ENCODE data around the gene SLC25A40.

SLC25A40 gene

DNA sequence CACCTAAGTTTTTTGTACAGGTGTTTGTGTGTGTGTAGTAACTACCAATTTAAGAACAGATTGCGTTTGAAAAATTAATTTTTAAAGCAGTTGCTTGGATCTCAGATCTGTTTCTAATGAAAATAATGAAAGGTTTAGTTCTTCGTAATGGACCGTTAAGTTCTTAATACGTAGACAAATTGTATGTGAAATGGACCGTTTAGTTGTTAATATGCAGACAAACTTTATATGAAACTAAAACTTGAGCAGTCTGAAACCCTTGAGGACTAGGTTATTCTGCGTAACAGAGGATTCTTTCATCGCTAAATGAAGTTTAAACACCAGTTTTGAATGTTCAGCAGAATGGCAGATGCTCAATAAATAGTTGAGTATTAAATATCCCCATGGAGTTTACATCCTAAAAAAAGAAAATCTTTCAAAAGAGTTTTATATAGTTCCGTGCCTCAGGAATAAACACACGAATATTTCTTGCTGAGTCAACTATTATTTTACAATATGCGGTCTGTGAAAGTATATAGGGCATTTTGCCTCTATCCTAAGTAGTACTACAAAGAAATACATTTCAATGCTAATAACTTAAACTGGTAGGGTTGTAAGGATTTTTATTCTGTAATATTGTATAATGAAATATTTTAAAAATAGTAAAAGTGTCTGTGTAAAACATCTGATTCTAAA is 1.3 kb upstream of the SLC25A40 start:
- TF ChIP-seq, protein P1, sequence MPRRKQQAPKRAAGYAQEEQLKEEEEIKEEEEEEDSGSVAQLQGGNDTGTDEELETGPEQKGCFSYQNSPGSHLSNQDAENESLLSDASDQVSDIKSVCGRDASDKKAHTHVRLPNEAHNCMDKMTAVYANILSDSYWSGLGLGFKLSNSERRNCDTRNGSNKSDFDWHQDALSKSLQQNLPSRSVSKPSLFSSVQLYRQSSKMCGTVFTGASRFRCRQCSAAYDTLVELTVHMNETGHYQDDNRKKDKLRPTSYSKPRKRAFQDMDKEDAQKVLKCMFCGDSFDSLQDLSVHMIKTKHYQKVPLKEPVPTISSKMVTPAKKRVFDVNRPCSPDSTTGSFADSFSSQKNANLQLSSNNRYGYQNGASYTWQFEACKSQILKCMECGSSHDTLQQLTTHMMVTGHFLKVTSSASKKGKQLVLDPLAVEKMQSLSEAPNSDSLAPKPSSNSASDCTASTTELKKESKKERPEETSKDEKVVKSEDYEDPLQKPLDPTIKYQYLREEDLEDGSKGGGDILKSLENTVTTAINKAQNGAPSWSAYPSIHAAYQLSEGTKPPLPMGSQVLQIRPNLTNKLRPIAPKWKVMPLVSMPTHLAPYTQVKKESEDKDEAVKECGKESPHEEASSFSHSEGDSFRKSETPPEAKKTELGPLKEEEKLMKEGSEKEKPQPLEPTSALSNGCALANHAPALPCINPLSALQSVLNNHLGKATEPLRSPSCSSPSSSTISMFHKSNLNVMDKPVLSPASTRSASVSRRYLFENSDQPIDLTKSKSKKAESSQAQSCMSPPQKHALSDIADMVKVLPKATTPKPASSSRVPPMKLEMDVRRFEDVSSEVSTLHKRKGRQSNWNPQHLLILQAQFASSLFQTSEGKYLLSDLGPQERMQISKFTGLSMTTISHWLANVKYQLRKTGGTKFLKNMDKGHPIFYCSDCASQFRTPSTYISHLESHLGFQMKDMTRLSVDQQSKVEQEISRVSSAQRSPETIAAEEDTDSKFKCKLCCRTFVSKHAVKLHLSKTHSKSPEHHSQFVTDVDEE (CRISPR knock-in tag; IDR thresholded peaks at IDR 0.05) = no peak
- TF ChIP-seq RARB (CRISPR knock-in tag; IDR thresholded peaks at IDR 0.05) (no peak), CSDC2 (CRISPR knock-in tag; IDR thresholded peaks at IDR 0.05) (no peak), ZFP30 (CRISPR knock-in tag; IDR thresholded peaks at IDR 0.05) (no peak), TOX (CRISPR knock-in tag; IDR thresholded peaks at IDR 0.05; ENCODE audit: borderline replicate concordance) (no peak), BACH2 (CRISPR knock-in tag; IDR thresholded peaks at IDR 0.05; ENCODE audit: borderline replicate concordance) (no peak), ZFP3 (CRISPR knock-in tag; IDR thresholded peaks at IDR 0.05) (no peak), OSR1 (CRISPR knock-in tag; IDR thresholded peaks at IDR 0.05) (no peak), ZNF8 (CRISPR knock-in tag; IDR thresholded peaks at IDR 0.05) (no peak), ZC3H10 (CRISPR knock-in tag; IDR thresholded peaks at IDR 0.05) (no peak), SNAI2 (CRISPR knock-in tag; IDR thresholded peaks at IDR 0.05) (no peak)
- TF ChIP-seq, protein P2, sequence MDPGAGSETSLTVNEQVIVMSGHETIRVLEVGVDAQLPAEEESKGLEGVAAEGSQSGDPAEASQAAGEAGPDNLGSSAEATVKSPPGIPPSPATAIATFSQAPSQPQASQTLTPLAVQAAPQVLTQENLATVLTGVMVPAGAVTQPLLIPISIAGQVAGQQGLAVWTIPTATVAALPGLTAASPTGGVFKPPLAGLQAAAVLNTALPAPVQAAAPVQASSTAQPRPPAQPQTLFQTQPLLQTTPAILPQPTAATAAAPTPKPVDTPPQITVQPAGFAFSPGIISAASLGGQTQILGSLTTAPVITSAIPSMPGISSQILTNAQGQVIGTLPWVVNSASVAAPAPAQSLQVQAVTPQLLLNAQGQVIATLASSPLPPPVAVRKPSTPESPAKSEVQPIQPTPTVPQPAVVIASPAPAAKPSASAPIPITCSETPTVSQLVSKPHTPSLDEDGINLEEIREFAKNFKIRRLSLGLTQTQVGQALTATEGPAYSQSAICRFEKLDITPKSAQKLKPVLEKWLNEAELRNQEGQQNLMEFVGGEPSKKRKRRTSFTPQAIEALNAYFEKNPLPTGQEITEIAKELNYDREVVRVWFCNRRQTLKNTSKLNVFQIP (CRISPR knock-in tag; IDR thresholded peaks at IDR 0.05; ENCODE audit: borderline replicate concordance, low read depth) = no peak
- TF ChIP-seq, protein P3, sequence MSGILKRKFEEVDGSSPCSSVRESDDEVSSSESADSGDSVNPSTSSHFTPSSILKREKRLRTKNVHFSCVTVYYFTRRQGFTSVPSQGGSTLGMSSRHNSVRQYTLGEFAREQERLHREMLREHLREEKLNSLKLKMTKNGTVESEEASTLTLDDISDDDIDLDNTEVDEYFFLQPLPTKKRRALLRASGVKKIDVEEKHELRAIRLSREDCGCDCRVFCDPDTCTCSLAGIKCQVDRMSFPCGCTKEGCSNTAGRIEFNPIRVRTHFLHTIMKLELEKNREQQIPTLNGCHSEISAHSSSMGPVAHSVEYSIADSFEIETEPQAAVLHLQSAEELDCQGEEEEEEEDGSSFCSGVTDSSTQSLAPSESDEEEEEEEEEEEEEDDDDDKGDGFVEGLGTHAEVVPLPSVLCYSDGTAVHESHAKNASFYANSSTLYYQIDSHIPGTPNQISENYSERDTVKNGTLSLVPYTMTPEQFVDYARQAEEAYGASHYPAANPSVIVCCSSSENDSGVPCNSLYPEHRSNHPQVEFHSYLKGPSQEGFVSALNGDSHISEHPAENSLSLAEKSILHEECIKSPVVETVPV (CRISPR knock-in tag; IDR thresholded peaks at IDR 0.05) = no peak
- ATAC-seq = no peak

DNA sequence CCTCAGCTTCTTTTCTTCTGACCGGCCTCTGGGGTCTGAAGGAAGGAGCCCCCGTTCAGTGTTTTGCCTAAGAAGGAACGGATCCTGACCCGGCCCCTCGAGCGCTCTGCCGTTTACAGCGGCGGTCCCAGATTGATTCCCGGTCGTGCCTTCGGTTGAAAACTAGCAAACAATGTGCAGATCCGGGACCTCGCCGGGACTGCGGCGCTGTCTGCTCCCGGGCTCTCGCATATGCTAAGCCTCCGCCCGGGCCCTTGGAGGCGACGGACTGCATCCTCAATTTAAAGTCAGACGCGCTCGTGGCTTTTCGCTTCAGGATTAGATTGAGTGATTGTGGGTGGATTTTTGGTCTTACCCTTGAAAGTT is 692 bp upstream of the SLC25A40 start:
- peak; percentile 66 for ATAC-seq
- TF ChIP-seq ZNF8 (CRISPR knock-in tag; IDR thresholded peaks at IDR 0.05) (no peak), SNAI2 (CRISPR knock-in tag; IDR thresholded peaks at IDR 0.05) (no peak), ZNF70 (CRISPR knock-in tag; IDR thresholded peaks at IDR 0.05) (no peak), CSDC2 (CRISPR knock-in tag; IDR thresholded peaks at IDR 0.05) (no peak), OSR1 (CRISPR knock-in tag; IDR thresholded peaks at IDR 0.05) (no peak), ISL1 (CRISPR knock-in tag; IDR thresholded peaks at IDR 0.05) (no peak), TCF4 (CRISPR knock-in tag; IDR thresholded peaks at IDR 0.05; ENCODE audit: borderline replicate concordance) (no peak), PPARA (CRISPR knock-in tag; IDR thresholded peaks at IDR 0.05; ENCODE audit: borderline replicate concordance) (no peak), ARNTL (CRISPR knock-in tag; IDR thresholded peaks at IDR 0.05; ENCODE audit: borderline replicate concordance, low read depth) (no peak)
- TF ChIP-seq, protein P4, sequence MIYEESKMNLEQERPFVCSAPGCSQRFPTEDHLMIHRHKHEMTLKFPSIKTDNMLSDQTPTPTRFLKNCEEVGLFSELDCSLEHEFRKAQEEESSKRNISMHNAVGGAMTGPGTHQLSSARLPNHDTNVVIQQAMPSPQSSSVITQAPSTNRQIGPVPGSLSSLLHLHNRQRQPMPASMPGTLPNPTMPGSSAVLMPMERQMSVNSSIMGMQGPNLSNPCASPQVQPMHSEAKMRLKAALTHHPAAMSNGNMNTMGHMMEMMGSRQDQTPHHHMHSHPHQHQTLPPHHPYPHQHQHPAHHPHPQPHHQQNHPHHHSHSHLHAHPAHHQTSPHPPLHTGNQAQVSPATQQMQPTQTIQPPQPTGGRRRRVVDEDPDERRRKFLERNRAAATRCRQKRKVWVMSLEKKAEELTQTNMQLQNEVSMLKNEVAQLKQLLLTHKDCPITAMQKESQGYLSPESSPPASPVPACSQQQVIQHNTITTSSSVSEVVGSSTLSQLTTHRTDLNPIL (CRISPR knock-in tag; IDR thresholded peaks at IDR 0.05; ENCODE audit: low read depth) = no peak

- peak; percentile 51 for ATAC-seq
- TF ChIP-seq, protein P1 (CRISPR knock-in tag; IDR thresholded peaks at IDR 0.05) = no peak
- no peak for TF ChIP-seq PPARA (CRISPR knock-in tag; IDR thresholded peaks at IDR 0.05; ENCODE audit: borderline replicate concordance)
- TF ChIP-seq BACH2 (CRISPR knock-in tag; IDR thresholded peaks at IDR 0.05; ENCODE audit: borderline replicate concordance) = no peak
- no peak for TF ChIP-seq TCF4 (CRISPR knock-in tag; IDR thresholded peaks at IDR 0.05; ENCODE audit: borderline replicate concordance)
- TF ChIP-seq, protein P3 (CRISPR knock-in tag; IDR thresholded peaks at IDR 0.05) = no peak
- TF ChIP-seq, protein P2 (CRISPR knock-in tag; IDR thresholded peaks at IDR 0.05; ENCODE audit: borderline replicate concordance, low read depth) = no peak
- TF ChIP-seq, protein P4 (CRISPR knock-in tag; IDR thresholded peaks at IDR 0.05; ENCODE audit: low read depth) = no peak
- no peak for TF ChIP-seq TOX (CRISPR knock-in tag; IDR thresholded peaks at IDR 0.05; ENCODE audit: borderline replicate concordance)
Measured at GRCh38 chr7:87875151-87876039, 765 bp downstream of the SLC25A40 start.

Data from SK-N-SH treated with all-trans-retinoic acid at 6 μM for 48 hours (cell line).